ENCODE measurements around the gene KCNK4.
A peak's percentile ranks its signal among the peaks of the same experiment; 100 is the strongest.

Gene KCNK4

DNA sequence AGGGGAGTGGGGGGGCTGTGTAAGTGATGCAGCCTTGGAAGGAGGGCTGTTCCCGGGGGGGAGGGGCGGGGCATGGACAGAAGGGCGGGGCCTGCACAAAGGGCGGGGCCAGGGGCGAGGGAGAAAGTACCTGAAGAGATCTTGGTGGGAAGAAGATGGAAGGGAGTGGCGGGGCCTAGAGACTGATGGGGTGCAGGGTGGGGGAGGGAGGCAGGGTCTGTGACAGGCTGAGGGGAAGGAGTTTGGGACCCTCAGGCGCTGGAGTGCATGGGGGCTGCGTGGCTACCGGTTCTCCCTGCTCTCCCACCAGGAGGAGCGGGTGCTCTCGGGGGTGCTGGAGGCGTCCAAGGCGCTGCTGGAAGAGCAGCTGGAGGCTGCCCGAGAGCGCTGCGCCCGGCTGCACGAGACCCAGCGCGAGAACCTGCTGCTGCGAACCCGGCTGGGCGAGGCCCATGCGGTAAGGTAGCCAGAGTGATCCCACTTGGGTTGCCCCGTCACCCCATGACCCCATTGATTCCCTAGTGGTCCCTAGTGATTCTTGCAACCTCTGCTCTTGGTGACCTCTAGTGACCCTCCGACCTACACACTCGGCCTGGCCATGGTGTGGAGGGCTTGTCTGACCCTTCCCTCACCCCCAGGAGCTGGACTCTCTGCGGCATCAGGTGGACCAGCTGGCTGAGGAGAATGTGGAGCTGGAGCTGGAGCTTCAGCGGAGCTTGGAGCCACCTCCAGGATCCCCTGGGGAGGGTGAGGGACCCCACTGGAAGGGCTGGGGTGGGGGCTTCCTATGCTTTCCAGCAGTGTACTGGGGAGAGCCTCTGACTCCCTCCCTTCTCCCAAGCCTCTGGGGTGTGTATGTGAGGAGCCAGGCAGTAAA is 52.0 kb downstream of the KCNK4 start:
- Histone ChIP-seq H3K27me3 (ENCODE audit: control insufficient read depth, low read length) (no peaks in the 10 kb centered on the region), H3F3A (ENCODE audit: control insufficient read depth, insufficient read depth) (no peaks in the 10 kb centered on the region; the same call in 1 of the 2 replicates), H3K36me3 (ENCODE audit: control insufficient read depth, low read length) (peaks cover 31% of the 10 kb centered on the region), H3K79me2 (ENCODE audit: control insufficient read depth, low read length) (peaks cover 11% of the 10 kb centered on the region), H3K4me2 (ENCODE audit: low read length) (peak overlapping the region; percentile 46), H4K20me1 (ENCODE audit: control insufficient read depth, insufficient read depth, low read depth, low read length) (peaks cover 8% of the 10 kb centered on the region; the same call in 1 of the 2 replicates), H3K9me3 (ENCODE audit: control insufficient read depth, insufficient read depth, low read length) (no peaks in the 10 kb centered on the region), H3K4me1 (ENCODE audit: control insufficient read depth, low read length) (peaks cover 37% of the 10 kb centered on the region), H3K27ac (ENCODE audit: low read depth, low read length) (no peak overlapping the region), H3K9me2 (replicated peaks; ENCODE audit: control insufficient read depth, low read length) (no peaks in the 10 kb centered on the region), H3K4me3 (ENCODE audit: low read length) (peak overlapping the region; percentile 33; the same call in 1 of the 2 replicates)
- no peak for TF ChIP-seq EZH2phosphoT487 (IDR thresholded peaks at IDR 0.05; ENCODE audit: borderline replicate concordance, low read length)
- TF ChIP-seq, protein P1, sequence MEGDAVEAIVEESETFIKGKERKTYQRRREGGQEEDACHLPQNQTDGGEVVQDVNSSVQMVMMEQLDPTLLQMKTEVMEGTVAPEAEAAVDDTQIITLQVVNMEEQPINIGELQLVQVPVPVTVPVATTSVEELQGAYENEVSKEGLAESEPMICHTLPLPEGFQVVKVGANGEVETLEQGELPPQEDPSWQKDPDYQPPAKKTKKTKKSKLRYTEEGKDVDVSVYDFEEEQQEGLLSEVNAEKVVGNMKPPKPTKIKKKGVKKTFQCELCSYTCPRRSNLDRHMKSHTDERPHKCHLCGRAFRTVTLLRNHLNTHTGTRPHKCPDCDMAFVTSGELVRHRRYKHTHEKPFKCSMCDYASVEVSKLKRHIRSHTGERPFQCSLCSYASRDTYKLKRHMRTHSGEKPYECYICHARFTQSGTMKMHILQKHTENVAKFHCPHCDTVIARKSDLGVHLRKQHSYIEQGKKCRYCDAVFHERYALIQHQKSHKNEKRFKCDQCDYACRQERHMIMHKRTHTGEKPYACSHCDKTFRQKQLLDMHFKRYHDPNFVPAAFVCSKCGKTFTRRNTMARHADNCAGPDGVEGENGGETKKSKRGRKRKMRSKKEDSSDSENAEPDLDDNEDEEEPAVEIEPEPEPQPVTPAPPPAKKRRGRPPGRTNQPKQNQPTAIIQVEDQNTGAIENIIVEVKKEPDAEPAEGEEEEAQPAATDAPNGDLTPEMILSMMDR (IDR thresholded peaks at IDR 0.05; ENCODE audit: low read depth, low read length, poor library complexity, severe bottlenecking): no peak

DNA sequence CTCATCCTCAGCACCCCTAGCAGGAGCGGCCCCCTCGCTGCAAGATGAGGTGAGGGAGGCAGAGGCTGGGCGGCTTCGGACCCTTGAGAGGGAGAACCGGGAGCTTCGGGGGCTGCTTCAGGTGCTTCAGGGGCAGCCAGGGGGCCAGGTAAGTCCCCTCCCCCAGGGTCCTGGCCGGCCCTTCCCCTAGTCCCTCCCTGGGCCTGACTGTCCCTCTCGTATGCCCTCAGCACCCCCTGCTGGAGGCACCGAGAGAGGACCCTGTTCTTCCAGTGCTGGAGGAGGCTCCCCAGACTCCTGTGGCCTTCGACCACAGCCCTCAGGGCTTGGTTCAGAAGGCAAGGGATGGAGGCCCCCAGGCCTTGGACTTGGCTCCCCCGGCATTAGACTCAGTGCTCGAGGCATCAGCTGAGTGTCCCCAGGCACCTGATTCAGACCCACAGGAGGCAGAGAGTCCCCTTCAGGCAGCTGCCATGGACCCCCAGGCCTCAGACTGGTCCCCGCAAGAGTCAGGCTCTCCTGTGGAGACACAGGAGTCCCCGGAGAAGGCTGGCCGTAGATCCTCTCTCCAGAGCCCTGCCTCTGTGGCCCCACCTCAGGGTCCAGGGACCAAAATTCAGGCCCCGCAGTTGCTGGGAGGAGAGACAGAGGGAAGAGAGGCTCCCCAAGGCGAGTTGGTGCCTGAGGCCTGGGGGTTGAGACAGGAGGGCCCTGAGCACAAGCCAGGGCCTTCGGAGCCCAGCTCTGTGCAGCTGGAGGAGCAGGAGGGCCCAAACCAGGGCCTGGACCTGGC is 52.9 kb downstream of the KCNK4 start:
- peaks cover 30% of the 10 kb centered on the region for H3K4me1 ChIP-seq (ENCODE audit: control insufficient read depth, low read length)
- H3F3A ChIP-seq (ENCODE audit: control insufficient read depth, insufficient read depth): no peaks in the 10 kb centered on the region; the same call in 1 of the 2 replicates
- H3K4me2 ChIP-seq (ENCODE audit: low read length): no peak overlapping the region
- no peak overlapping the region for H3K27ac ChIP-seq (ENCODE audit: low read depth, low read length)
- H3K4me3 ChIP-seq (ENCODE audit: low read length): no peak overlapping the region
- no peaks in the 10 kb centered on the region for H3K27me3 ChIP-seq (ENCODE audit: control insufficient read depth, low read length)
- no peak for TF ChIP-seq EZH2phosphoT487 (IDR thresholded peaks at IDR 0.05; ENCODE audit: borderline replicate concordance, low read length)
- TF ChIP-seq, protein P1 (IDR thresholded peaks at IDR 0.05; ENCODE audit: low read depth, low read length, poor library complexity, severe bottlenecking): peak; percentile 35
- peaks cover 8% of the 10 kb centered on the region; the same call in 1 of the 2 replicates for H4K20me1 ChIP-seq (ENCODE audit: control insufficient read depth, insufficient read depth, low read depth, low read length)
- H3K9me2 ChIP-seq (replicated peaks; ENCODE audit: control insufficient read depth, low read length): no peaks in the 10 kb centered on the region
- H3K79me2 ChIP-seq (ENCODE audit: control insufficient read depth, low read length): peaks cover 9% of the 10 kb centered on the region
- no peaks in the 10 kb centered on the region for H3K9me3 ChIP-seq (ENCODE audit: control insufficient read depth, insufficient read depth, low read length)
- peaks cover 24% of the 10 kb centered on the region for H3K36me3 ChIP-seq (ENCODE audit: control insufficient read depth, low read length)

DNA sequence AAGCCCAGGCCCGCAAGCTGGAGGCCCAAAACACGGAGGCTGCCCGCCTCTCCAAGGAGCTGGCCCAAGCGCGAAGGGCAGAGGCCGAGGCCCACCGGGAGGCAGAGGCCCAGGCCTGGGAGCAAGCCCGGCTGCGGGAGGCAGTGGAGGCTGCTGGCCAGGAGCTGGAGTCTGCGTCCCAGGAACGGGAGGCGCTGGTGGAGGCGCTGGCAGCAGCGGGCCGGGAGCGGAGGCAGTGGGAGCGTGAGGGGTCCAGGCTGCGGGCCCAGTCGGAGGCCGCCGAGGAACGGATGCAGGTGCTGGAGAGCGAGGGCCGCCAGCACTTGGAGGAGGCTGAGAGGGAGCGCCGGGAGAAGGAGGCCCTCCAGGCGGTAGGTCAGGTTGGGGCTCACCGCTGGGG is 53.7 kb downstream of the KCNK4 start:
- peaks cover under 1% of the 10 kb centered on the region for H3K79me2 ChIP-seq (ENCODE audit: control insufficient read depth, low read length)
- H3K27ac ChIP-seq (ENCODE audit: low read depth, low read length): no peak overlapping the region
- no peaks in the 10 kb centered on the region for H3K9me2 ChIP-seq (replicated peaks; ENCODE audit: control insufficient read depth, low read length)
- H3F3A ChIP-seq (ENCODE audit: control insufficient read depth, insufficient read depth): no peaks in the 10 kb centered on the region; the same call in 1 of the 2 replicates
- H3K4me3 ChIP-seq (ENCODE audit: low read length): no peak overlapping the region
- no peak overlapping the region for H3K4me2 ChIP-seq (ENCODE audit: low read length)
- no peaks in the 10 kb centered on the region for H3K27me3 ChIP-seq (ENCODE audit: control insufficient read depth, low read length)
- H4K20me1 ChIP-seq (ENCODE audit: control insufficient read depth, insufficient read depth, low read depth, low read length): peaks cover 8% of the 10 kb centered on the region; the same call in 1 of the 2 replicates
- TF ChIP-seq, protein P1 (IDR thresholded peaks at IDR 0.05; ENCODE audit: low read depth, low read length, poor library complexity, severe bottlenecking): no peak
- TF ChIP-seq EZH2phosphoT487 (IDR thresholded peaks at IDR 0.05; ENCODE audit: borderline replicate concordance, low read length): no peak
- H3K9me3 ChIP-seq (ENCODE audit: control insufficient read depth, insufficient read depth, low read length): no peaks in the 10 kb centered on the region
- H3K36me3 ChIP-seq (ENCODE audit: control insufficient read depth, low read length): peaks cover 22% of the 10 kb centered on the region
- H3K4me1 ChIP-seq (ENCODE audit: control insufficient read depth, low read length): peaks cover 22% of the 10 kb centered on the region
